Suprapubic skin (tissue), 4 donors: ENCODE measurements around the gene PNLDC1.

Experiments
- CTCF ChIP-seq, 2 donors: fragments of 200-600 bp in 1 of 2; fragments of 450-650 bp in 1 of 2; sonication (generic) in 1 of 2; IDR thresholded peaks; one replicate each; pipeline ENCODE4 v1.5.1; 2016 to 2019; ENCODE audit warnings: antibody characterized with exemption in 2 of 2, mild to moderate bottlenecking in 1 of 2, moderate library complexity in 1 of 2
- EP300 ChIP-seq: sonication (generic); formaldehyde crosslinking; IDR thresholded peaks from one replicate; pipeline ENCODE4 v1.6.1; 2017; ENCODE audit warnings: antibody characterized with exemption
- POLR2A ChIP-seq, 2 donors: fragments of 450-650 bp; IDR thresholded peaks; one replicate each; pipeline ENCODE4 v1.6.1; 2017; ENCODE audit warnings: antibody characterized with exemption in 2 of 2, mild to moderate bottlenecking in 2 of 2, moderate library complexity in 2 of 2
- POLR2AphosphoS5 ChIP-seq, 3 donors: sonication (generic); formaldehyde crosslinking; IDR thresholded peaks; one replicate each; pipeline ENCODE4 v1.6.1; 2017; ENCODE audit warnings: antibody characterized with exemption in 3 of 3

- TF ChIP-seq CTCF (IDR thresholded peaks at IDR 0.05): no peak
- TF ChIP-seq POLR2A (IDR thresholded peaks at IDR 0.05): no peak
- TF ChIP-seq POLR2AphosphoS5 (IDR thresholded peaks at IDR 0.05): no peak
- TF ChIP-seq EP300: no peak
These were observed 23.9 kb downstream of the PNLDC1 start for GRCh38 chr6:159823953-159824352.
